ENCODE measurements around the gene ACSM6.

ACSM6 gene

GRCh38 chr10:95260909-95261552 lies 67.0 kb downstream of the ACSM6 start:
- ChIA-PET CTCF (interaction anchor here (1.6 kb wide), 1 partner anchor 17 kb away, joined by 3 read pairs; no protein-coding TSS in a partner anchor), POLR2A (no interaction called here)
- DNase-seq (ENCODE audit: extremely low spot score): no peak
- TF ChIP-seq FOXM1 (IDR thresholded peaks at IDR 0.05; ENCODE audit: borderline replicate concordance) (no peak), TARDBP (IDR thresholded peaks at IDR 0.05) (no peak), SUZ12 (IDR thresholded peaks at IDR 0.05) (no peak), LEF1 (IDR thresholded peaks at IDR 0.05; ENCODE audit: borderline replicate concordance) (no peak), SP1 (IDR thresholded peaks at IDR 0.05) (no peak), ZNF384 (IDR thresholded peaks at IDR 0.05) (no peak), CTBP1 (IDR thresholded peaks at IDR 0.05; ENCODE audit: borderline replicate concordance) (no peak), ARNT (IDR thresholded peaks at IDR 0.05) (no peak), HDGF (IDR thresholded peaks at IDR 0.05; ENCODE audit: borderline replicate concordance) (no peak), ELF4 (IDR thresholded peaks at IDR 0.05) (no peak), L3MBTL2 (conservative IDR thresholded peaks at IDR 0.05) (no peak), PKNOX1 (IDR thresholded peaks at IDR 0.05) (no peak), FOXA1 (IDR thresholded peaks at IDR 0.05) (no peak), BHLHE40 (IDR thresholded peaks at IDR 0.05; ENCODE audit: borderline replicate concordance) (no peak), FOXK2 (IDR thresholded peaks at IDR 0.05) (no peak)

- TF ChIP-seq SP1 (IDR thresholded peaks at IDR 0.05): no peak
- no peak for TF ChIP-seq FOXM1 (IDR thresholded peaks at IDR 0.05; ENCODE audit: borderline replicate concordance)
- no peak for TF ChIP-seq CTBP1 (IDR thresholded peaks at IDR 0.05; ENCODE audit: borderline replicate concordance)
- no peak for TF ChIP-seq HDGF (IDR thresholded peaks at IDR 0.05; ENCODE audit: borderline replicate concordance)
- no peak for TF ChIP-seq L3MBTL2 (conservative IDR thresholded peaks at IDR 0.05)
- no peak for TF ChIP-seq ELF4 (IDR thresholded peaks at IDR 0.05)
- no peak for TF ChIP-seq BHLHE40 (IDR thresholded peaks at IDR 0.05; ENCODE audit: borderline replicate concordance)
- TF ChIP-seq ARNT (IDR thresholded peaks at IDR 0.05): no peak
- no peak for TF ChIP-seq ZNF384 (IDR thresholded peaks at IDR 0.05)
- no peak for TF ChIP-seq FOXA1 (IDR thresholded peaks at IDR 0.05)
- no peak for TF ChIP-seq NFRKB (IDR thresholded peaks at IDR 0.05)
- TF ChIP-seq PKNOX1 (IDR thresholded peaks at IDR 0.05): no peak
- TF ChIP-seq FOXK2 (IDR thresholded peaks at IDR 0.05): no peak
- TF ChIP-seq LEF1 (IDR thresholded peaks at IDR 0.05; ENCODE audit: borderline replicate concordance): no peak
- TF ChIP-seq TARDBP (IDR thresholded peaks at IDR 0.05): no peak
- no peak for TF ChIP-seq SUZ12 (IDR thresholded peaks at IDR 0.05)
- CTCF ChIA-PET: no interaction called here
- no peak for DNase-seq (ENCODE audit: extremely low spot score)
- POLR2A ChIA-PET: no interaction called here
Measured at GRCh38 chr10:95261926-95262325, 67.9 kb downstream of the ACSM6 start.

DNA sequence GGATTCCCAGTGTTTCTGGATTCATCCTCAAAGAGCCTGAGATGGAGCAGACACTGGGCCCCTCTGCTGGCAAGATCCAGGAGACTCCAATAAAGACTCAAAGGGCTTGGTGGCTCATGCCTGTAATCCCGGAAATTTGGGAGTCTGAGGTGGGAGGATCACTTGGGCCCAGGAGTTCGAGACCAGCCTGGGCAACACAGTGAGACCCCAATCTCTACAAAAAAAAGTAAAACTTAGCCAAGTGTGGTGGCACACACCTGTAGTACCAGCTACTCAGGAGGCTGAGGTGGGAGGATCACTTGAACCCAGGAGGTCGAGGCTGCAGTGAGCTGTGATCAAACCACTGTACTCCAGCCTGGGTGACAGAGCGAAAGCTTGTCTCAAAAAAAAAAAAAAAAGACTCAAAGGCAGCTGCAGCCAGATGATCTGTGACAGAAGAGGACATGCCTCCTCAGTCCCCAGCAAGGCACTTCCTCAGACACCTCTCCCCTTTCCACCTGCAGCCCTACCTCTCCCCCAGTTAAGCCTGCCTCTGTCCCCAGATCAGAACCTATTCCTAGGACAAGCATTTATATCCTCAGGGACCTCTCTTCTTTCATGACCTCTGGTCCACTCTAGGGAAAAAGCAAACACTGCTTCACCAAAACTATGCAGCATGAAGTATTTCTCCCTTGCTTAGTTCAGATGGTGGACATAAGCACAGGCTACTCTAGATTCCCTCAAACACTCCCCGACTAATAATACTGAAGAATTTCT lies 68.9 kb downstream of the ACSM6 start:
- ChIA-PET CTCF (no interaction called here), POLR2A (no interaction called here)
- TF ChIP-seq CTBP1 (IDR thresholded peaks at IDR 0.05; ENCODE audit: borderline replicate concordance) (no peak), PKNOX1 (IDR thresholded peaks at IDR 0.05) (no peak), BHLHE40 (IDR thresholded peaks at IDR 0.05; ENCODE audit: borderline replicate concordance) (no peak), FOXA1 (IDR thresholded peaks at IDR 0.05) (no peak), SUZ12 (IDR thresholded peaks at IDR 0.05) (no peak), ZNF384 (IDR thresholded peaks at IDR 0.05) (no peak), ELF4 (IDR thresholded peaks at IDR 0.05) (no peak), L3MBTL2 (conservative IDR thresholded peaks at IDR 0.05) (no peak), FOXM1 (IDR thresholded peaks at IDR 0.05; ENCODE audit: borderline replicate concordance) (no peak), LEF1 (IDR thresholded peaks at IDR 0.05; ENCODE audit: borderline replicate concordance) (no peak), TARDBP (IDR thresholded peaks at IDR 0.05) (no peak), FOXK2 (IDR thresholded peaks at IDR 0.05) (no peak), NFRKB (IDR thresholded peaks at IDR 0.05) (no peak), SP1 (IDR thresholded peaks at IDR 0.05) (no peak), ARNT (IDR thresholded peaks at IDR 0.05) (no peak), HDGF (IDR thresholded peaks at IDR 0.05; ENCODE audit: borderline replicate concordance) (no peak)
- DNase-seq (ENCODE audit: extremely low spot score): no peak

GRCh38 chr10:95263864-95264226 lies 69.8 kb downstream of the ACSM6 start:
- CTCF ChIA-PET: no interaction called here
- POLR2A ChIA-PET: no interaction called here
- TF ChIP-seq ARNT (IDR thresholded peaks at IDR 0.05): no peak
- TF ChIP-seq PKNOX1 (IDR thresholded peaks at IDR 0.05): no peak
- no peak for TF ChIP-seq ZNF384 (IDR thresholded peaks at IDR 0.05)
- no peak for TF ChIP-seq LEF1 (IDR thresholded peaks at IDR 0.05; ENCODE audit: borderline replicate concordance)
- TF ChIP-seq CTBP1 (IDR thresholded peaks at IDR 0.05; ENCODE audit: borderline replicate concordance): no peak
- TF ChIP-seq FOXA1 (IDR thresholded peaks at IDR 0.05): no peak
- no peak for TF ChIP-seq SP1 (IDR thresholded peaks at IDR 0.05)
- no peak for DNase-seq (ENCODE audit: extremely low spot score)

Data from HEK293T (cell line).